ENCODE results near the gene LDLRAD1. TPM values are rescaled to one million over a fixed set of nuclear protein-coding genes. Genes with fewer than 3 reads are reported as not detected.
"Not testable (repeated sequence)": the region's sequence is repeated elsewhere in the genome, so short reads cannot be mapped to it uniquely, and the experiment has no call there.

LDLRAD1 gene
- total RNA-seq, 2 experiments from 2014 or later = not detected

DNA sequence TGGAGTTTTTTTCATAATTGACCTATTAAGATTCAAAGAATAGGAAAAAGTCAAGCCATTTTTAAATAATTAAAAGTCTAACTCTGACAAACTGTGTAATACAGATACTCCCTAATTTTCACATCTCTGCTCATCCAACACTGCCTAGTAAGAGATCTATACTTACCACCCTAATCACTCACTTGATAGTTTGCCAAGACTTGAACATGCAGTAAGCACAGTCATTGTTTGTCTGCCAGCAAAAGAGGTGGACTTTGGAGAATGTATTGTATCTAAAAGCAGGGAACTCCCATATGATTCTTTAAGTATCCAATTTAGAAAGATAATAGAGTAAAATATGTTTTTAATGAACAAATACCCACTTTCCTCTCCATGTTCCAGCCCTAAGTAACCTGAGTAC lies 19.5 kb upstream of the LDLRAD1 start:
- no peak for DNase-seq
- H3K4me3 Mint-ChIP-seq = no peak overlapping the region
- H3K4me1 Mint-ChIP-seq = no peaks in the 10 kb centered on the region
- peaks cover 47% of the 10 kb centered on the region for H3K36me3 Mint-ChIP-seq
- H3K27me3 Mint-ChIP-seq = no peaks in the 10 kb centered on the region
- H3K9me3 Mint-ChIP-seq (ENCODE audit: low read depth) = no peaks in the 10 kb centered on the region
- CTCF ChIA-PET = no interaction called here
- H3K27ac Mint-ChIP-seq = no peak overlapping the region
- no peak for ATAC-seq

- Mint-ChIP-seq H3K36me3 (peaks cover 16% of the 10 kb centered on the region), H3K27me3 (no peaks in the 10 kb centered on the region), H3K4me3 (no peak overlapping the region), H3K4me1 (no peaks in the 10 kb centered on the region), H3K9me3 (ENCODE audit: low read depth) (no peaks in the 10 kb centered on the region), H3K27ac (no peak overlapping the region)
- DNase-seq (no peak), ATAC-seq (no peak)
- CTCF ChIA-PET = no interaction called here
Measured at GRCh38 chr1:54028306-54029251, 10.6 kb upstream of the LDLRAD1 start.

DNA sequence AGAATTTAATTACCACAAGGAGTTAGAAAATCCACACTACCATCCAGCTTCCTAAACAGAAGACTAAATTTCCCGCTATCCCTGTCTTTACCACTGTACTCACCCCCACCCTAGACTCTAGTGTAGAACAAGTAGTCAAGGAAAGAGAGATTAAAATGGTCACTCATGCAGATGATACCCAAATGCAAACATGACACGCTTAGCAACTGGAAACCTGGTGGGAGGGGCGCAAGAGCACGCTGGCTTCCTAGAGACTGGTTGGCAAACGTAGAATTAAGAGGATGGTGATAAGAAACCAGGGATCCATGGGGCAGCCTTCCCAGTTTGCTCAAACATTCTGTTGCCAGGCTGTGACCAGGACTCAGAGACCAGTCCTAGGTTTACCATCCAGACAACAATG lies 9.9 kb upstream of the LDLRAD1 start:
- DNase-seq (no peak), ATAC-seq (no peak)
- CTCF ChIA-PET = no interaction called here
- H3K4me1 Mint-ChIP-seq = no peaks in the 10 kb centered on the region
- no peaks in the 10 kb centered on the region for H3K27me3 Mint-ChIP-seq
- H3K36me3 Mint-ChIP-seq = peaks cover 12% of the 10 kb centered on the region
- H3K27ac Mint-ChIP-seq = no peak overlapping the region
- no peaks in the 10 kb centered on the region for H3K9me3 Mint-ChIP-seq (ENCODE audit: low read depth)
- no peak overlapping the region for H3K4me3 Mint-ChIP-seq

- DNase-seq; H3K27me3 Mint-ChIP-seq; H3K4me1 Mint-ChIP-seq; H3K36me3 Mint-ChIP-seq; H3K27ac Mint-ChIP-seq; H3K9me3 Mint-ChIP-seq (ENCODE audit: low read depth); H3K4me3 Mint-ChIP-seq; CTCF ChIA-PET; ATAC-seq: not testable (repeated sequence)
Measured at GRCh38 chr1:54024811-54025210, 6.8 kb upstream of the LDLRAD1 start.

- H3K4me3 Mint-ChIP-seq = no peak overlapping the region
- ATAC-seq (no peak), DNase-seq (no peak)
- H3K9me3 Mint-ChIP-seq (ENCODE audit: low read depth) = no peaks in the 10 kb centered on the region
- H3K36me3 Mint-ChIP-seq = peaks cover 1% of the 10 kb centered on the region
- no peak overlapping the region for H3K27ac Mint-ChIP-seq
- CTCF ChIA-PET = no interaction called here
- no peaks in the 10 kb centered on the region for H3K27me3 Mint-ChIP-seq
- H3K4me1 Mint-ChIP-seq = no peaks in the 10 kb centered on the region
Measured at GRCh38 chr1:54024358-54024757, 6.4 kb upstream of the LDLRAD1 start.

GRCh38 chr1:54019562-54020176 lies 1.7 kb upstream of the LDLRAD1 start:
- not testable (repeated sequence) for H3K36me3 Mint-ChIP-seq

DNA sequence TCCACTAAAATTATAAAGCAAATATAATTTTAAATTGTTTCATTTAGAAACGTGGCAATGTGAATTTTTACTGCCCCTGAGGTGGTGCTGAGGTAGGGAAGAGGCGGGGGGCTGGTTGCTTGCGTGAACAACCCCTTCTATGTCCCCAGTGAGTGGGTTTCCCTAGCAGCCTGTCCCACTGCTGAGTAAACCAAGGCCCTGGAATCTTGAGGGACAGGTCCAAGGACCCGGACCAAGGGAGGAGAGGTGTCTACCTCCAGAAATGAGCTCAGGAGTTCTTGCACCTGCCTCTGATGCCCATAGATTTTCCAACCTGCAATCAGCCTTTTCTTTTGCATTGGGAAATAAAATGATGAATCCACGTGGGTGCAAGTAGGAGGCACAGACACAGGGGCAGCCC lies 649 bp upstream of the LDLRAD1 start:
- Mint-ChIP-seq H3K36me3 (no peaks in the 10 kb centered on the region), H3K4me1 (no peaks in the 10 kb centered on the region), H3K27me3 (no peaks in the 10 kb centered on the region), H3K9me3 (ENCODE audit: low read depth) (no peaks in the 10 kb centered on the region), H3K4me3 (no peak overlapping the region), H3K27ac (no peak overlapping the region)
- DNase-seq (no peak), ATAC-seq (no peak)
- CTCF ChIA-PET = no interaction called here

More at GRCh38 chr1:54019562-54020176, 1.7 kb upstream of the LDLRAD1 start:
- H3K27ac Mint-ChIP-seq; DNase-seq; H3K9me3 Mint-ChIP-seq (ENCODE audit: low read depth); CTCF ChIA-PET; H3K4me1 Mint-ChIP-seq; ATAC-seq; H3K4me3 Mint-ChIP-seq; H3K27me3 Mint-ChIP-seq: not testable (repeated sequence)

DNA sequence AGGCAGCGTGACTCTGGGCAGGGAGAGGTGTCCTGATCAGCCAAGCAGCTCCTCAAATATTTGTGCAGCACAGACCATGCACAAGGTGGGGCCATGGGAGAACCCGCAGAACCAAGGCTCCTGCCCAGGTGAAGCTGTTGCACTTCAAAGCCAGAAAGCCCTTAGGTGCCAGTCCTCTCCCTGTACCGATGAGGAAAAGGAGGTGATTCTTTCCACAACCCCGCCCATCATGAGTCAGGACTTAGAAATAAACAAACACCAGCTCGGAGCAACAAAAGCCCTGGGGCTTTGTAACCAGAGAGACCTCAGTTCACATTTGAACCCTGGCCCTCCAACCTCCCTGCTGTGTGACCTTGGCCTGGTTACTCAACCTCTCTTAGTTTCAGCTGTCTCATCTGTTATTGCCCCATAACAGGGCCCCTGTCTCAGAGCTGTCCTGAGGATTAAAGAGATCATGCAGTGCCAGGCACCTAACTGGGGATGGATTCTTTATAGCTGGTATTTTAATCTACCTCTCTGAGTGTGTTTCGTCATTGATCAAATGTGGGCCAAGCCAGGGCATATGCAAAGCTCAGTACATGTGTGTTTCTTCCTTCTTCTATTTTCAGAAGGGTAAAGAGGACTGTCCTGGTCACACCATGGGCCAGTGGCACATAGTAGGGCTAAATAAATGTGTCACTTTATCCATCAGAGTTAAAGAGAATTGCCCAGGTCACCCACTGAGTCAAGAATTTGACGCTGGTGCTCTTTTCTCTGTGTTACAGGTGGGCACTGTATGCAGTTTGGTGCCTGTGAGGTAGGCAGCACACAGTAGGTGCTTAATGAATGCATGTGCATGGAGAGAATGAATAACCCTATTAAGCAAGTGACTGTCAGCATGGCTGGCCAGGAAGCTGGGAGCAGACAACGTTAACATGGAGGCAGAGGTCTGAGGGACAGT lies 1.4 kb downstream of the LDLRAD1 start:
- no peak for ATAC-seq
- H3K27me3 Mint-ChIP-seq = no peaks in the 10 kb centered on the region
- H3K4me1 Mint-ChIP-seq = no peaks in the 10 kb centered on the region
- H3K27ac Mint-ChIP-seq = no peak overlapping the region
- H3K4me3 Mint-ChIP-seq = no peak overlapping the region
- CTCF ChIA-PET = no interaction called here
- no peak for DNase-seq
- H3K36me3 Mint-ChIP-seq = no peaks in the 10 kb centered on the region
- no peaks in the 10 kb centered on the region for H3K9me3 Mint-ChIP-seq (ENCODE audit: low read depth)

DNA sequence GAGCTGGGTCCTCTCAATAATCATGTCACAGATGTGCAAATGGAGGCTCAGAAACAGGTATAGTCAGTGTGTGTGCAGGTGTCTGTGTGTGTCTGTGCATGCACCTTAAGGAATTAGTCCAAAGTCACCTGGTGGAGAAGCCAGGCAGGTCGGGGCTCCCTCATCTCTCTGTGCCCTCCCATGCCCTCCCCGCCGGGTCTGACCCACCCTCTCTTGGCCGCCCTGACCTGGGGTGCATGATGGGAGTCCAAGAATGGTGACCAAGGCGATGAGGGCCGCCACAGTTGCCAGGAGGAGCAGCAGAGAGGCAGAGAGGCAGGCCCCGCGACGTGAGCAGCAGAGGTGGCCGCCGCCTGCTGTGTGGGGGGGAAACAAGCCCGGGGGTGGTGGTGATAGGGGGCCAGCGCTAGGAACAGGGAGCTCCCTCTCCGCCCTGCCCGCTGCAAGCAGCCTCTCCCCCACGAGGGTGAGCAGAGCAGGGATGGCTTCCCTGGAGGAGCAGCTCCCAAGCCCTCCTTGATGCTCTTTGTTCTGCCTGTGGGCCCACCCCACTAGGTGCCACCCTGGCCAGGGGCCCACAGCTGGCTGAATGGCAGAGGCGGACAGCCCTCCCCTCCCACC lies 3.9 kb downstream of the LDLRAD1 start:
- CTCF ChIA-PET = no interaction called here
- no peaks in the 10 kb centered on the region for H3K36me3 Mint-ChIP-seq
- no peak overlapping the region for H3K27ac Mint-ChIP-seq
- no peaks in the 10 kb centered on the region for H3K4me1 Mint-ChIP-seq
- no peaks in the 10 kb centered on the region for H3K9me3 Mint-ChIP-seq (ENCODE audit: low read depth)
- no peak overlapping the region for H3K4me3 Mint-ChIP-seq
- DNase-seq = no peak
- H3K27me3 Mint-ChIP-seq = peaks cover 3% of the 10 kb centered on the region
- no peak for ATAC-seq

DNA sequence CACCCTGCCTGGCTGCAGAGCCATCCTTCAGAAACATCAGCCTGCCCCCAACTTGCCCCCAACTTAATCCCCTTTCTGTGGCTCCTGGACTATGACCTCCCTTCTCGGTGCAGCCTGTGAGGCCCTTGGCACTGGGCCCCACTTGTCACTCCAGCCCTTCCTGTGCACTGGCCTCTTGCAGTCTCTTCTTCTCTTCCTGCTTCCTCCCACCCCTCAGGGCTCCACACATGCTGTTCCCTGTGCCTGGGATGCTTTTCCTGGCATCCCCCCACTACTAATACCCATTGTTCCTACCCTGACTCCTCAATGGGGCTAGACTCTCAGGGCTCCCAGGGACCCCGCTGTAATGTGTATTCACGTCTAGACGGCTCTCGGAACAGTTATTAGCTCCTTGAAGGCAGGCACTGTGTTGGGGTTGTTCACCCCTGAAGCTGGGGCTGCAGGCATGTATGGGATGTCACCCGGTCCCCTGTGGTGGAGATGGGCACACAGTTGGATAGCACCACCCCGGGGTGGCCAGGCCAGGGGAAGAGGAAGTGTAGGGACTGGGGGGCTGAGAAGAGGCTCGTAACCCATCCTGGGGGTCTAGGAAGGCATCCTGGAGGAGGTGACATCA lies 4.5 kb downstream of the LDLRAD1 start:
- no peak for ATAC-seq
- no peak overlapping the region for H3K4me3 Mint-ChIP-seq
- no peak overlapping the region for H3K27ac Mint-ChIP-seq
- H3K27me3 Mint-ChIP-seq = peaks cover 3% of the 10 kb centered on the region
- H3K4me1 Mint-ChIP-seq = no peaks in the 10 kb centered on the region
- CTCF ChIA-PET = no interaction called here
- no peak for DNase-seq
- H3K9me3 Mint-ChIP-seq (ENCODE audit: low read depth) = no peaks in the 10 kb centered on the region
- H3K36me3 Mint-ChIP-seq = no peaks in the 10 kb centered on the region

DNA sequence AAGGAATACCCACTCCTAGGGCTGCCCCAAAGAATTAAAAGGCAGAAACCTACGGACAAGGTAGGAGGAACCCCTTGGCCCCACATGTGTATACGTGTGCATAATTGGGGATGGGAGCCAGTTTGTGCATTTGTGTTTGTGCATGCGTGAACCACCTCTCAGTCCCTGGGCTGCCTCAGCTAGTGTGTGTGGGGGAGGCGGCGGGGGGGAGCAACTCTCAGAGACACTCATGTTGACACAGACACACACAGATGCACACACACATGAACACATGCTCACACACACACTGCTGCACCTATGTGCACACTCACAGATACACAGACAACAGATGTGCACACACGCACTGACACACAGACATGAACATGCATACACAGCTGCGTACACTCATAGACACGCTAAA lies 5.1 kb downstream of the LDLRAD1 start:
- no peaks in the 10 kb centered on the region for H3K9me3 Mint-ChIP-seq (ENCODE audit: low read depth)
- ATAC-seq = no peak
- H3K4me1 Mint-ChIP-seq = no peaks in the 10 kb centered on the region
- DNase-seq = no peak
- H3K36me3 Mint-ChIP-seq = no peaks in the 10 kb centered on the region
- H3K4me3 Mint-ChIP-seq = no peak overlapping the region
- CTCF ChIA-PET = no interaction called here
- peaks cover 7% of the 10 kb centered on the region for H3K27me3 Mint-ChIP-seq
- no peak overlapping the region for H3K27ac Mint-ChIP-seq

DNA sequence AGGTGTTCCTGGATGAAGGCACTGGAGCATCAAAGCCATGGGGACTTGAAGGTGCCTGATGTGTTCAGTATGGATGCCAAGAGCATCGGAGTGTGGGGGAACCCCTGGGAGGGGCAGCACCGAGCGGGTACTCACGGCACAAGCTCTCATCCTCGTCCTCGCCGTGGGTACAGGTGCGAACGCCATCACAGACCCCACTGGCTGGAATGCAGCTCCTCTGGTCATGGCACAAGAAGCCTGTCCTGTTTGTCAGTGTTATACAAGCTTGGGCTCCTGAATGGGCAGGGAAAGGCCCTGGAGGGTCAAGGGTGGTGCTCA lies 6.0 kb downstream of the LDLRAD1 start:
- Mint-ChIP-seq H3K4me3 (no peak overlapping the region), H3K27me3 (peaks cover 8% of the 10 kb centered on the region), H3K27ac (no peak overlapping the region), H3K4me1 (no peaks in the 10 kb centered on the region), H3K9me3 (ENCODE audit: low read depth) (no peaks in the 10 kb centered on the region), H3K36me3 (no peaks in the 10 kb centered on the region)
- CTCF ChIA-PET = no interaction called here
- DNase-seq (no peak), ATAC-seq (no peak)

All from activated CD8-positive, alpha-beta memory T cell treated with anti-CD3 and anti-CD28 coated beads, Interleukin-2, amount 10 ng/mL, durations not matched to agents 7 days and 5 days (primary cell).